Caco-2 (cell line): ENCODE measurements around the gene SEPTIN2. TPM values are rescaled to one million over a fixed set of nuclear protein-coding genes. Genes with fewer than 3 reads are reported as not detected.

ENCODE experiments used
- BruUV-seq: library from RNA; stranded (reverse); fragments of 400-500 nt; replicated peaks from 2 replicates; lab custom pipeline; 2021; lab: Mats Ljungman, UMichigan
- CTCF ChIA-PET: fragments of 300-600 bp; sonication (Branson Sonifier 250); formaldehyde crosslinking; loops from one replicate; lab custom pipeline; 2022; ENCODE audit warnings: antibody characterized with exemption; lab: Charles Lee
- POLR2A ChIA-PET: fragments of 300-600 bp; sonication (Branson Sonifier 250); formaldehyde crosslinking; loops from one replicate; lab custom pipeline; 2022; ENCODE audit warnings: antibody characterized with exemption; lab: Charles Lee
- DNase-seq, 2 experiments: peaks; one replicate each; pipeline versions ENCODE4 v3.0.0 to v3.0.0-alpha.2; 2020 to 2022
- H3K27me3 ChIP-seq: replicated peaks from 2 replicates; pipeline ENCODE4 v1.6.0; 2011; ENCODE audit warnings: low read length; ENCODE audit not compliant: control insufficient read depth, insufficient read depth
- H3K36me3 ChIP-seq: 2 replicates; pipeline ENCODE4 v1.5.1; 2011; ENCODE audit warnings: low read length; ENCODE audit not compliant: control insufficient read depth, insufficient read depth
- H3K4me1 ChIP-seq: fragments of 250-450 bp; sonication (Bioruptor Pico); 2 replicates; pipeline ENCODE4 v1.5.1; 2020; ENCODE audit warnings: mild to moderate bottlenecking
- H3K4me3 ChIP-seq: 2 replicates; pipeline ENCODE4 v1.5.1; 2011; ENCODE audit warnings: low read depth, mild to moderate bottlenecking, control low read depth, low read length
- H3K9me3 ChIP-seq: fragments of 250-450 bp; sonication (Bioruptor Pico); 2 replicates; pipeline ENCODE4 v1.5.1; 2020; ENCODE audit warnings: mild to moderate bottlenecking, moderate library complexity
- H3K27ac Mint-ChIP-seq: one replicate; pipeline ENCODE4 v1.8.0; 2022; ENCODE audit warnings: mixed read lengths; ENCODE audit not compliant: unreplicated experiment
- H3K27me3 Mint-ChIP-seq: one replicate; pipeline ENCODE4 v1.8.0; 2022; ENCODE audit warnings: mixed read lengths; ENCODE audit not compliant: insufficient read depth, unreplicated experiment
- H3K36me3 Mint-ChIP-seq: one replicate; pipeline ENCODE4 v1.8.0; 2022; ENCODE audit warnings: mild to moderate bottlenecking, mixed read lengths; ENCODE audit not compliant: insufficient read depth, unreplicated experiment
- H3K4me1 Mint-ChIP-seq: one replicate; pipeline ENCODE4 v1.8.0; 2022; ENCODE audit warnings: low read depth, mixed read lengths; ENCODE audit not compliant: unreplicated experiment
- H3K4me3 Mint-ChIP-seq: one replicate; pipeline ENCODE4 v1.8.0; 2022; ENCODE audit warnings: mild to moderate bottlenecking, moderate library complexity, mixed read lengths; ENCODE audit not compliant: unreplicated experiment
- H3K9me3 Mint-ChIP-seq: one replicate; pipeline ENCODE4 v1.8.0; 2022; ENCODE audit warnings: mixed read lengths; ENCODE audit not compliant: unreplicated experiment
- intact Hi-C: fragments of 100-400 bp; cut with micrococcal nuclease; formaldehyde crosslinking; loops from one replicate; pipeline ENCODE4 v1.10.0; 2022; ENCODE audit not compliant: unreplicated experiment
- total RNA-seq: library from RNA; stranded (reverse); gene quantifications from 2 replicates; pipeline ENCODE4 v1.2.3, GENCODE V29; 2022
- TF ChIP-seq, protein P1 (sequence below), 2 experiments: fragments of 200-600 bp in 1 of 2; IDR thresholded peaks; 1 replicate in 1 of 2; 2 replicates in 1 of 2; pipeline versions ENCODE4 v1.5.1 to v1.8.0; 2011 to 2022; ENCODE audit warnings: antibody characterized with exemption in 1 of 2, control low read depth in 1 of 2, inconsistent platforms in 1 of 2, low read depth in 1 of 2, low read length in 1 of 2, mild to moderate bottlenecking in 1 of 2, moderate library complexity in 1 of 2; ENCODE audit not compliant: insufficient read depth in 1 of 2, severe bottlenecking in 1 of 2, unreplicated experiment in 1 of 2

Gene SEPTIN2
- total RNA-seq, 1 experiment from 2014 or later, result 209 TPM

DNA sequence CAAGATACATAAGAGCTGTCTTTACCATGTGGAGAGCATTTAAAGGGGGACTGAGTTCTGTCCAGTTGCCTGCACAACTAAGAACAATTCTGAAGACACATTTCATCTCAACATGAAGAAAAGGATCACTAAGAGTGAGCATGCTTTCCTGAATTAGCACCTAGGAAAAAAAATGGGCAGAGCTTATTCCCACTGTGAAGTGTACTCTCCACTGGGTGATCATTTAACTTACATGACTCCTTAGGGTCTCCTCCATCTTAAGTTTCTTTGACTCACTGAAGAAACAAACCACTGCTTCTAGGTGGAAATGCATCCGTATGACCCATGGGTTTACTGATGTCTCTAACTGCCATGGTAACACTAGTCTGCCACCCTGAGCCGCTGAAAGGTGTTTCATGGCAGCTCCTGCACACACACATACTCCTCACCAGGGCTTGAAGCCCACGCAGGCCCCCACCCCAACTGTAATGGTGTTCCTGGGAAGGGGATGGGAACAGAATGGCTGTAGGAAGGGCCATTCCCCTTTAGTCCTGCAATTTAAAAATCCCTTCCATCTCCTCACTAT is 27.3 kb upstream of the SEPTIN2 start:
- TF ChIP-seq, protein P1, sequence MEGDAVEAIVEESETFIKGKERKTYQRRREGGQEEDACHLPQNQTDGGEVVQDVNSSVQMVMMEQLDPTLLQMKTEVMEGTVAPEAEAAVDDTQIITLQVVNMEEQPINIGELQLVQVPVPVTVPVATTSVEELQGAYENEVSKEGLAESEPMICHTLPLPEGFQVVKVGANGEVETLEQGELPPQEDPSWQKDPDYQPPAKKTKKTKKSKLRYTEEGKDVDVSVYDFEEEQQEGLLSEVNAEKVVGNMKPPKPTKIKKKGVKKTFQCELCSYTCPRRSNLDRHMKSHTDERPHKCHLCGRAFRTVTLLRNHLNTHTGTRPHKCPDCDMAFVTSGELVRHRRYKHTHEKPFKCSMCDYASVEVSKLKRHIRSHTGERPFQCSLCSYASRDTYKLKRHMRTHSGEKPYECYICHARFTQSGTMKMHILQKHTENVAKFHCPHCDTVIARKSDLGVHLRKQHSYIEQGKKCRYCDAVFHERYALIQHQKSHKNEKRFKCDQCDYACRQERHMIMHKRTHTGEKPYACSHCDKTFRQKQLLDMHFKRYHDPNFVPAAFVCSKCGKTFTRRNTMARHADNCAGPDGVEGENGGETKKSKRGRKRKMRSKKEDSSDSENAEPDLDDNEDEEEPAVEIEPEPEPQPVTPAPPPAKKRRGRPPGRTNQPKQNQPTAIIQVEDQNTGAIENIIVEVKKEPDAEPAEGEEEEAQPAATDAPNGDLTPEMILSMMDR (IDR thresholded peaks at IDR 0.05; ENCODE audit: insufficient read depth in 1 of 2, low read depth in 1 of 2, low read length in 1 of 2, severe bottlenecking in 1 of 2, unreplicated experiment in 1 of 2), result no peak
- peaks cover 20% of the 10 kb centered on the region for H3K36me3 Mint-ChIP-seq
- intact Hi-C loops, result no loop called here
- H3K4me1 ChIP-seq, result peaks cover 13% of the 10 kb centered on the region; the same call in 1 of the 2 replicates
- H3K4me1 Mint-ChIP-seq, result peaks cover 13% of the 10 kb centered on the region
- no peaks in the 10 kb centered on the region for H3K36me3 ChIP-seq
- H3K4me3 Mint-ChIP-seq, result no peak overlapping the region
- peak overlapping the region; percentile 19 for H3K27ac Mint-ChIP-seq
- no peak for DNase-seq
- H3K9me3 ChIP-seq, result no peaks in the 10 kb centered on the region
- H3K27me3 Mint-ChIP-seq, result no peaks in the 10 kb centered on the region
- POLR2A ChIA-PET, result no interaction called here
- BruUV-seq, result no TSS peak
- H3K27me3 ChIP-seq, result no peaks in the 10 kb centered on the region
- CTCF ChIA-PET, result no interaction called here
- H3K9me3 Mint-ChIP-seq, result no peaks in the 10 kb centered on the region
- H3K4me3 ChIP-seq, result no peak overlapping the region

DNA sequence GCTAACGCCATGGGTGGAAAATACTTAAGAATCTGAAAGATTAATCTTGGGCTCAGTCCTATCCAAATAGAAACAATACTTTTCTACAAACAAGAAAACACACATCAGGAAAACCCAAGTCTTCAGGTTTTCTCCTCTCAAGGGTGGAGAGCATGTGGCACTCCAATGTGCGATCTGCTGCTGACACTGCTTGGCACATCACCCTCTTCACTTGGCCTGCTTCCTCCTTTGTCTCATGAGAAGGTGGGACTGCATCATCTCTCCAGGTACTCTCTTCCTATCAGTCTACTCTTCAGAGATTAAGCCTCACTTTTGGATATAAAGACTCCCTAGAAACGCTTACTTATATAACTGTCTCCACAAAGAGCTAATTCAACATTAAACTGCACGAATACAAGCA is 26.7 kb upstream of the SEPTIN2 start:
- intact Hi-C loops, result no loop called here

DNA sequence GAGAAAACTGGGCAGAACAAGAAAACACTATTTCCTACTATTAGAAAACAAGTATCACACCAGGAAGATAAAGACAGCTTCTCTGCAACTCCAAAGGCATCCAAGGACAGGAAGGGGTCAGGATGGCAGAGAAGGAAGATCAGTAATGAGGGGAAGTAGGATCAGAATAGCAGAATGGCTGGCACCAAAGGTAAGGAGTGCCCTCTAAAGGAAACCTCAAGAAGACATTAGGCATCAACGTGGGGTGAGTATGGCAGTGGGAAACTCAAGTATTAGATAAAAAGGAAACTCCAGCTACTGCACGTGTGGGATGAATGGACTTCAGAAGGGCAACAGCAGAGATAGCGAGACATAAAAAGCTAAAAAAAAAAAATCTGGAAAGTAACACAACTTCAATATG is 26.1 kb upstream of the SEPTIN2 start:
- intact Hi-C loops, result no loop called here
- CTCF ChIA-PET, result no interaction called here
- no peaks in the 10 kb centered on the region for H3K9me3 Mint-ChIP-seq

More for the DNA sequence above, 26.7 kb upstream of the SEPTIN2 start:
- CTCF ChIA-PET, result no interaction called here
- Histone ChIP-seq H3K9me3 (no peaks in the 10 kb centered on the region), H3K36me3 (no peaks in the 10 kb centered on the region), H3K27me3 (no peaks in the 10 kb centered on the region), H3K4me3 (no peak overlapping the region), H3K4me1 (peaks cover 13% of the 10 kb centered on the region; the same call in 1 of the 2 replicates)
- H3K27me3 Mint-ChIP-seq, result no peaks in the 10 kb centered on the region
- no peak overlapping the region for H3K4me3 Mint-ChIP-seq
- H3K4me1 Mint-ChIP-seq, result peaks cover 13% of the 10 kb centered on the region
- DNase-seq, result no peak
- TF ChIP-seq, protein P1 (IDR thresholded peaks at IDR 0.05; ENCODE audit: insufficient read depth in 1 of 2, low read depth in 1 of 2, low read length in 1 of 2, severe bottlenecking in 1 of 2, unreplicated experiment in 1 of 2), result no peak
- no TSS peak for BruUV-seq
- H3K9me3 Mint-ChIP-seq, result no peaks in the 10 kb centered on the region
- peaks cover 20% of the 10 kb centered on the region for H3K36me3 Mint-ChIP-seq
- POLR2A ChIA-PET, result no interaction called here
- H3K27ac Mint-ChIP-seq, result no peak overlapping the region

More for the DNA sequence above, 26.1 kb upstream of the SEPTIN2 start:
- POLR2A ChIA-PET, result interaction anchor here (0.6 kb wide), 1 partner anchor 16 kb away, joined by 3 read pairs; no protein-coding TSS in a partner anchor
- Histone ChIP-seq H3K9me3 (no peaks in the 10 kb centered on the region), H3K4me1 (peaks cover 13% of the 10 kb centered on the region; the same call in 1 of the 2 replicates), H3K36me3 (no peaks in the 10 kb centered on the region), H3K27me3 (no peaks in the 10 kb centered on the region), H3K4me3 (no peak overlapping the region)
- no peak for DNase-seq
- TF ChIP-seq, protein P1 (IDR thresholded peaks at IDR 0.05; ENCODE audit: insufficient read depth in 1 of 2, low read depth in 1 of 2, low read length in 1 of 2, severe bottlenecking in 1 of 2, unreplicated experiment in 1 of 2), result no peak
- H3K4me1 Mint-ChIP-seq, result peaks cover 13% of the 10 kb centered on the region
- no peaks in the 10 kb centered on the region for H3K27me3 Mint-ChIP-seq
- peak overlapping the region; percentile 65 for H3K27ac Mint-ChIP-seq
- peaks cover 20% of the 10 kb centered on the region for H3K36me3 Mint-ChIP-seq
- no peak overlapping the region for H3K4me3 Mint-ChIP-seq
- no TSS peak for BruUV-seq
